Gastroesophageal sphincter (tissue), 4 donors: ENCODE data around the gene ARHGEF5. TPM values are rescaled to one million over a fixed set of nuclear protein-coding genes. Genes with fewer than 3 reads are reported as not detected.
"Not testable (repeated sequence)": the region's sequence is repeated elsewhere in the genome, so short reads cannot be mapped to it uniquely, and the experiment has no call there.

Experiments used
- ATAC-seq: fragments of 150-250 bp; one replicate; pipeline ENCODE4 v1.9.1; 2016; ENCODE audit warnings: mild to moderate bottlenecking, moderate library complexity
- H3K27ac ChIP-seq, 4 donors: fragments of 200-600 bp; sonication (generic) in 3 of 4; 1 replicate in 3 of 4; 2 replicates in 1 of 4; pipeline ENCODE4 v1.5.1; 2016 to 2019
- H3K27me3 ChIP-seq: fragments of 200-600 bp; sonication (generic); one replicate; pipeline ENCODE4 v1.5.1; 2019
- H3K36me3 ChIP-seq, 2 donors: fragments of 200-600 bp; sonication (generic); one replicate each; pipeline ENCODE4 v1.5.1; 2019; ENCODE audit warnings: control low read depth in 1 of 2
- H3K4me1 ChIP-seq, 3 donors: fragments of 200-600 bp; sonication (generic); 1 replicate in 2 of 3; 2 replicates in 1 of 3; pipeline ENCODE4 v1.5.1; 2016 to 2019; ENCODE audit warnings: control low read depth in 2 of 3
- H3K4me3 ChIP-seq, 2 donors: fragments of 200-600 bp; sonication (generic); one replicate each; pipeline ENCODE4 v1.5.1; 2019; ENCODE audit warnings: mild to moderate bottlenecking in 1 of 2, moderate library complexity in 1 of 2
- H3K9me3 ChIP-seq, 3 donors: fragments of 200-600 bp; sonication (generic); one replicate each; pipeline ENCODE4 v1.5.1; 2017 to 2019; ENCODE audit warnings: control low read depth in 2 of 3
- WGBS, 2 donors: methylation state at CpG; one replicate each; pipeline ENCODE4 v1.1.5; 2018; ENCODE audit warnings: low coverage in 1 of 2; 5-methylcytosine and 5-hydroxymethylcytosine counted together
- total RNA-seq, 4 donors: library from RNA; depleted of rRNA; stranded (reverse); fragments of >200 nt; gene quantifications; one replicate each; pipeline ENCODE4 v1.1.0, GENCODE V29; 2016

Gene ARHGEF5
- 10 to 100 TPM in 1 of 4 donors, 1 to 10 TPM in 3; 2.6 to 13.3 (median 5.2) TPM for total RNA-seq

DNA sequence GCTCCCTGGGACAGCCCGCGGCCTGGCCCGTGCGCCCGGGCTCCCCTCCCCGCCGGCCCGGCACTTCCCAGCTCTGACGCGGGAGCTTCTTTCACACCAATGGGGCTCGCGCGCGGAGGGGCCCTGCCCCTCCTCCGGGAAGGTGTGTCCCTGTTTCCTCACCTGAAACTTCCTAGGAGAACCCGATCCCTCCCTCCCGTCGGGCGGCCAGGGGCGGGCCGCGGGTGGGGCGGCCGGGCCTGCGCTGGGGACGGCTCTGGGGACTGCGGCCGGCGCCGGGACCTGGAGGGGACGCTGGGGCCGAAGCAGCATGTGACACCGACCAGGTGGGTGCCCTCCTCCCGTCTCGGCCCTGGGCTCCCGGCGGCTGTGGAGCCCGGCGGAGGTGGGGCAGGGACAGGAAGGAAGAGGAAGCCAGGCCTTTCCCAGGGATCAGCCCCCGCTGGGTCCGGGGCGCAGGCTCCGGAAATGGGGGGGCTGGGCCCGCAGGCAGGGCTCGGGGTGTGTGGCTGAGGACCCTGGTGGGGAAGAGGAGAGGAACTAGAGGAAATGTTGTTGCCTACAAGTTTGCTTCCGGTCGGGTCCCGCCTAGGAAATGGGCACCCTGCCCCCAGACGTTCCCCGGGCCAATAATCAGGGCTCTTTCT is at the start of gene ARHGEF5:
Gene ARHGEF5 (plus strand): TSS at position 227 of the 647 bp plus-strand sequence. CDS start 7,268 bp downstream, outside the sequence.
- peak; percentile 83 for ATAC-seq
- H3K27ac ChIP-seq, H3K27me3 ChIP-seq: not testable (repeated sequence)

DNA sequence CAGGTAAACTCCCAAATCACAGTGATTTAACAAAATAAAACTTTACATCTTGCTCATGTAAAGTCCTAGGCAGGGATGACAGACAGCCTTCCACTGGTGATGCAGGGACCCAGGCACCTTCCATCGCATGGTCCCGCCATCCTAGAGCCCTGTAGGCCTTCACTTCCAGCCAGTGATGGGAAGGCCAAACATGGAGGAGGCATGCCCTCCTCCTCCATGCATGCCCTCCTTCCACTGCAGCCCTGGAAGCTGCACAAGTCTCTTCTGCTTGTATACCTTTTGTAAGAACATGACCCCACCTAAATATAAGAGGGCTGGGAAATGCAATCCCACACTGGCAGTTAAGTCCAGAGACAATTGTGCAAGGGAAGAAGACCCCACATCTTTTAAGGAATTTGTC is 45.5 kb upstream of the ARHGEF5 start:
- ATAC-seq, H3K27me3 ChIP-seq, H3K9me3 ChIP-seq, H3K4me1 ChIP-seq, H3K27ac ChIP-seq, H3K4me3 ChIP-seq, H3K36me3 ChIP-seq: not testable (repeated sequence)
- WGBS, 2 donors: no CpG with 5 or more reads among the region's 2 CpGs

More for the DNA sequence above, at the start of gene ARHGEF5:
- H3K9me3 ChIP-seq, H3K36me3 ChIP-seq, H3K4me1 ChIP-seq: not testable (repeated sequence)
- H3K4me3 ChIP-seq: peak within 1 kb of the TSS in 1 of 2 donors; percentile 24
- no CpG with 5 or more reads among the region's 50 CpGs for WGBS, 2 donors

DNA sequence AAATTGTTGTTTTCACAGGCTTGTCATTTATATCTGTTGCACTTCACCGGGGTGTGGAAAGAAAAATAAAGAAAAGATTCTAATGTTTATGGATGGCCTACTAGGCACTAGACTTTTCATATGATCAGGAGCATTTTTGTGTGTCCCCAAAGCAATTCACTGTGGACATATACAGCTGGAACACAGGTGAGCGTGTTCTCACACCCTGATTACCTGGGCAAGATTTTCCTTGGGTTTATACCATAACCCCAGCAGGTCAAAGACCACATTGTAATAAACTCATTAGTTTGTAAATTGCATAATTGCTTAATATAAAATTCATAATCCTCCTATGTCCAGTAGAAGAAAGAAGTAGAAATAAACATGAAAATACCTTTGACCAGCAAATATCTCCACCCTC is 44.0 kb upstream of the ARHGEF5 start:
- ATAC-seq, H3K9me3 ChIP-seq, H3K4me3 ChIP-seq, H3K27ac ChIP-seq, H3K36me3 ChIP-seq, H3K4me1 ChIP-seq, H3K27me3 ChIP-seq: not testable (repeated sequence)
- no CpG with 5 or more reads among the region's 2 CpGs for WGBS, 2 donors

DNA sequence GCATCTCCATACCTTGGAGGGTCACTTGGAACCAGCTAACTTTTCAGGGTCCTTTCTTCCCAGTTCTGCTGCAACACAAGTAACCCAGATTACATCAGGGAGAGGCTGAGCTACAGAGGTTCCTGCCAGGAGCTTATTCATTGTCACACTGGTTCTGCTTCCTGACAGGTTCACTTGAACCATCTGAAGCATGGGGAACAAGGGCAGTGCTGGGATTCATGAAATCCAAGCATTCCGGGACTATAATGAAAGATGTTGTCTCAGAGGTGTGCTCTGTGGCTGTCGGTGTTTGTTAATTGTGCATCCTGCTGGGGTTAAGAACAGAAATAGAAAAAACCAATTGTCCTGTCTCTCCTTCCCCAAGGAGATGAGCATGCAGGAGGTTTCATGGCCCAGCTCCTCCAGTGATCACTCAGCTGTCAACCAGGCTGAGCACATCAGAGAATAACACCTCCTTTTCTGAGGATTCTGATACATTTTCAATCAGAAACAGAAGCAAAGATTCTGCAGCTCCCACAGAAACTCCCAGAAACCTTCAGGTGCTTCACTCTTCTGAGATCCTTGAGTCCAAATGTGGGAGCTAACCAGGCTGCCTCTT is 43.2 kb upstream of the ARHGEF5 start, which contains the start of gene OR2A1:
Gene OR2A1 (plus strand): TSS at position 548 of the 598 bp plus-strand sequence. CDS start 5,706 bp downstream, outside the sequence.
- not testable (repeated sequence) for H3K36me3 ChIP-seq, H3K27me3 ChIP-seq, ATAC-seq, H3K9me3 ChIP-seq, H3K4me3 ChIP-seq, H3K27ac ChIP-seq, H3K4me1 ChIP-seq
- 100% methylated on average over 1 of the region's 2 CpGs; no CpG with 5 or more reads in 1 of the 2 donors for WGBS, 2 donors

DNA sequence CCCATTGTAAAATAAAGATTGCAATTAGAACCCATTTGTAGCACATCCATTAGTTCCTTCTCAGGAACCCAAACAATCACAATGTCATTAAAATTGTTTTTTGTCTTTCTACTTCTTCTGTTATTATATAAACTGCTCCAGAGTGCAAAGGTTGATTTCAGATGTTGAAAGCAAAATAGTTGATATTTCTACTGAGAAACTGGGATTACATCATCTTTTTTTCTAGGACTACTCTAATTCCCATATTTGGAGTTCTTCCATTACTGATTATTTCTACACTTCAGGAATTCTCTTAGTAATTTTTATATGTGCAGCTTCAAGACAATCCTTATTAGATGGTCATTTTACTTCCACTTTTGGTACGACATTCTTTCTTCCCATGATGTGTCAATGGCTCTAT is 37.7 kb upstream of the ARHGEF5 start:
- not testable (repeated sequence) for ATAC-seq, H3K36me3 ChIP-seq, H3K4me3 ChIP-seq, H3K4me1 ChIP-seq, H3K9me3 ChIP-seq, H3K27me3 ChIP-seq, H3K27ac ChIP-seq
- no CpG with 5 or more reads among the region's 1 CpG for WGBS, 2 donors

DNA sequence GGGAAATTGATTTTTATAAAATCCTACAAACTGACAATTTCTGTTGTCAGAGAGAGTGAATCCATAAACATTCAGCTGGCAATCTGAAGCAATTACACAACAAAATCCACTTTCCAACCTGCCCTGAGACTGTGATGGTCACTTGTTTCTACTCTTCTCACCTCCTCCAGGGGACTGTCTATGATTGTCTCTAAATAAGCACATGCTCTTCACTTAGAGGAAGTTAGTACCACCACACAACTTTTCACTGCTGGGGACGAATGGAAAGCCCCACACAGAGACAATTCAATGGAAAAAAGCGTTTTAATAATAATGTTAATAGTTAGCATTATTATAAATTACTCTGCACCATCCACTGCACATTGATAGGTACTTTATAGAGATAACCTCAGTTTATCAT is 35.7 kb upstream of the ARHGEF5 start:
- H3K36me3 ChIP-seq, H3K9me3 ChIP-seq, H3K4me1 ChIP-seq, ATAC-seq, H3K4me3 ChIP-seq, H3K27ac ChIP-seq, H3K27me3 ChIP-seq: not testable (repeated sequence)
- WGBS, 2 donors: no CpG with 5 or more reads among the region's 2 CpGs

DNA sequence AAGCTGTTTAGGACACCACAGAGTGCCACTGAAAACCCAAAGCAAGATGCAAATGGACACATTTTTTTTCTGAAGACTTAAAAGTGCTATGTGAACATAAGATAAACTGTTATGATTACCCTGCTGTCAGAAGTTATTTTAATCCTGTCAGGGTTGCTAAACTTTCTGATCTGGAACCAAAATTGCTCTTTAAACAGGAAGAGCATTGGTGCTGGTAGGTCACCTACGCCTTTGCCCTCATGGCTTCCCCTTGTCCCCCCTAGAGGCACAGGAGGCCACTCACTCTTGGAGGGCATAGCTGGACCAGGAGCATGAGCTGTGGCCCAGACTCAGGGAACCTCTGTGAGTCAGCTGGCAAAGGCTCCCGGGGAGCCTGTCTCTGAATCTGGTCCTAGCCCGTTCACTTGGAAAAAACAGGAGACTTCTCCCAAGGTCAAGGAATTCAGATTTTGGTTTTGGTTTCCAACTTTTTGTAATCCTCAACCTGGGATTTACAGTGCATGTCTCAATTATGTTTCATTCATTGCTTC is 33.5 kb upstream of the ARHGEF5 start:
- not testable (repeated sequence) for H3K9me3 ChIP-seq, ATAC-seq, H3K27me3 ChIP-seq, H3K36me3 ChIP-seq, H3K4me3 ChIP-seq, H3K4me1 ChIP-seq, H3K27ac ChIP-seq
- WGBS, 2 donors: 20 to 67% methylated on average over 1 of the region's 3 CpGs

DNA sequence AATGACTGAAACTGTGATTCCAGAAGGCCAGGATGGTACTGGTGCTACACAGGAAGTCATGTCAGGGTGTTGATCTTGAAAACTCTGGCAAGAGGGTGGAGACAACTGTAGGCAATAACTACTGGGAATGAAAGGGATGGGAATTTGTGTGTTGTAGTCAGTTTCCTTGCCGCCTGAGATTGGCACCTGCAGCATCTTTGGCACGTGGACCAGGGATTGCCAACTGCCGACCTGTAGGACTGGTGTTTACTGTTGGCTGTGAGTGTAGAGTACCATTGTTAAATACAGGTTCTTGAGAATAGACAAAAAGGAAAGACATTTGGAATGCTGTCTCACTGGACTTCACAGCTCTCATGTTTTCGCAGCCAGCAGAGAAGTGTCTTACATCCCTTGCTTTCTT is 31.8 kb upstream of the ARHGEF5 start:
- H3K4me3 ChIP-seq, H3K9me3 ChIP-seq, H3K4me1 ChIP-seq, H3K27ac ChIP-seq, ATAC-seq, H3K27me3 ChIP-seq, H3K36me3 ChIP-seq: not testable (repeated sequence)
- WGBS, 2 donors: no CpG with 5 or more reads among the region's 4 CpGs

DNA sequence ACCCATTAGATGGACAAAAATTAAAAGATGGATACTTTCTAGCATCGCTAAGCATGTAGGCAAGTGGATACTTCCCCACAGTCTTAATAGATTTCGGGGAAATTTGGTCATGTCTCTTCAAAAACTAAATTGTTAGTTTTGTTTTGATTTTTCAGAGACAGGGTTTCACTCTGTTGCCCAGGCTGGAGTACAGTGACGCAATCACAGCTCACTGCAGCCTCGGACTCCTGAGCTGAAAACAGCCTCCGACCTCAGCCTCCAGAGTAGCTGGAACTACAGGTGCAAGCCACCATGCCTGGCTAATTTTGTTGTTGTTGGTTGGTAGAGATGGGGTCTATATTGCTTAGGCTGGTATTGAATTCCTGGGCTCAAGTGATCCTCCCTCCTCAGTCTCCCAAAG is 29.3 kb upstream of the ARHGEF5 start:
- not testable (repeated sequence) for H3K9me3 ChIP-seq, H3K36me3 ChIP-seq, ATAC-seq, H3K27ac ChIP-seq, H3K4me3 ChIP-seq, H3K27me3 ChIP-seq, H3K4me1 ChIP-seq
- WGBS, 2 donors: no CpG with 5 or more reads among the region's 5 CpGs

DNA sequence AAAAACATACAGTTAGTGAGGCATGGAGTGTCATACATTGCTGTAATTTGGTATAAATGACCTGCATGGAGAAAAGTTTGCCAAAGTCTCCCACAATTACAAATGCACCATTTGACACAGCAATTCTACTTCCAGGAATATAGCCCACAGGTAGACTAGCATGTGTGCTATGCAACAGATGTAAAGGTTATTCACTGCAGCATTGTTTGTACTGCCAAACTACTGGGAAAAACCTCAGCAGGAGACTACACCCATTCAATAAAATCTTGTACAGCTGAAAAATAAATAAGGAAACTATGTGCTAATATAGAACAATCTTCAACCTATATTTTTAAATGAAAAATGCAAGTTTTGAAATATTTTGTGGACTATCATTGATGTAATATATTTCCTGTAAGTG is 25.2 kb upstream of the ARHGEF5 start:
- H3K4me1 ChIP-seq, H3K27ac ChIP-seq, H3K36me3 ChIP-seq, H3K27me3 ChIP-seq, H3K4me3 ChIP-seq, ATAC-seq, H3K9me3 ChIP-seq: not testable (repeated sequence)
